GM21737 (cell line): ENCODE results near the gene PALS1.
"Not testable (repeated sequence)": the region's sequence is repeated elsewhere in the genome, so short reads cannot be mapped to it uniquely, and the experiment has no call there.

ENCODE experiments used
- ATAC-seq: cut with Tn5 transposase; IDR thresholded peaks from one replicate; pipeline ENCODE4 v1.9.1; 2021; ENCODE audit warnings: mild to moderate bottlenecking, moderate library complexity; ENCODE audit not compliant: unreplicated experiment

PALS1 gene

GRCh38 chr14:67253076-67253635 lies 11.9 kb downstream of the PALS1 start:
- ATAC-seq, result no peak

- ATAC-seq, result no peak
Measured at GRCh38 chr14:67257906-67258305, 16.7 kb downstream of the PALS1 start.

- ATAC-seq, result no peak
Measured at GRCh38 chr14:67260965-67261364, 19.7 kb downstream of the PALS1 start.

- ATAC-seq, result no peak
Measured at GRCh38 chr14:67263499-67264149, 22.4 kb downstream of the PALS1 start.

- ATAC-seq, result no peak
Measured at GRCh38 chr14:67265131-67265530, 23.9 kb downstream of the PALS1 start.

- no peak for ATAC-seq
Measured at GRCh38 chr14:67267576-67268328, 26.5 kb downstream of the PALS1 start.

- ATAC-seq, result no peak
Measured at GRCh38 chr14:67268426-67269150, 27.4 kb downstream of the PALS1 start.

- ATAC-seq, result no peak
Measured at GRCh38 chr14:67269298-67270060, 28.2 kb downstream of the PALS1 start.

- ATAC-seq, result no peak
Measured at GRCh38 chr14:67270145-67270753, 29.0 kb downstream of the PALS1 start.

GRCh38 chr14:67270933-67271332 lies 29.7 kb downstream of the PALS1 start:
- no peak for ATAC-seq

- not testable (repeated sequence) for ATAC-seq
Measured at GRCh38 chr14:67273281-67273680, 32.0 kb downstream of the PALS1 start.

- no peak for ATAC-seq
Measured at GRCh38 chr14:67276131-67276530, 34.9 kb downstream of the PALS1 start.

GRCh38 chr14:67280506-67280905 lies 39.3 kb downstream of the PALS1 start:
- no peak for ATAC-seq

GRCh38 chr14:67285876-67286452 lies 44.7 kb downstream of the PALS1 start:
- no peak for ATAC-seq
